ENCODE measurements around the gene TTYH1.

DNA sequence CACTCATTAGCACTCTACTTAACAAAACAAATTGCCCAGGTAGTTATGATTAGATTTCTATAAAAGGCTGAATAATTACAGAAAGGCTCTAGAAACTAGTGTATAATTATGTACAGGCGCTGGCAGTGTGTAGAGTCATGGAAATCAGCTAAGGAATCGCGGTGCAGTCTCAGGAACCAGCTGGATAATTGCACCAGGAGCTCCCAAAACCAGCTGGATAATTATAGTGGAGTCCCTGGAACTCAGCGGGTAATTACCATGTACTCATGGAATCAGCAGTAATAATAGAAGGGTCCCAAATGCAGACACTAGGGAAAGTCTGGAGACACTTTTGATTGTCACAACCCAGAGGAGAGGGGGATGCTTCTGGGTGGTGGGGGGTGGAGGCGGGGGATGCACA lies 23.2 kb upstream of the TTYH1 start:
- TF ChIP-seq, protein P1, sequence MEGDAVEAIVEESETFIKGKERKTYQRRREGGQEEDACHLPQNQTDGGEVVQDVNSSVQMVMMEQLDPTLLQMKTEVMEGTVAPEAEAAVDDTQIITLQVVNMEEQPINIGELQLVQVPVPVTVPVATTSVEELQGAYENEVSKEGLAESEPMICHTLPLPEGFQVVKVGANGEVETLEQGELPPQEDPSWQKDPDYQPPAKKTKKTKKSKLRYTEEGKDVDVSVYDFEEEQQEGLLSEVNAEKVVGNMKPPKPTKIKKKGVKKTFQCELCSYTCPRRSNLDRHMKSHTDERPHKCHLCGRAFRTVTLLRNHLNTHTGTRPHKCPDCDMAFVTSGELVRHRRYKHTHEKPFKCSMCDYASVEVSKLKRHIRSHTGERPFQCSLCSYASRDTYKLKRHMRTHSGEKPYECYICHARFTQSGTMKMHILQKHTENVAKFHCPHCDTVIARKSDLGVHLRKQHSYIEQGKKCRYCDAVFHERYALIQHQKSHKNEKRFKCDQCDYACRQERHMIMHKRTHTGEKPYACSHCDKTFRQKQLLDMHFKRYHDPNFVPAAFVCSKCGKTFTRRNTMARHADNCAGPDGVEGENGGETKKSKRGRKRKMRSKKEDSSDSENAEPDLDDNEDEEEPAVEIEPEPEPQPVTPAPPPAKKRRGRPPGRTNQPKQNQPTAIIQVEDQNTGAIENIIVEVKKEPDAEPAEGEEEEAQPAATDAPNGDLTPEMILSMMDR (conservative IDR thresholded peaks at IDR 0.05; ENCODE audit: low read length) = no peak
- no peak for TF ChIP-seq EZH2phosphoT487 (IDR thresholded peaks at IDR 0.05; ENCODE audit: borderline replicate concordance)

Data from Loucy (cell line).